Astrocyte of the cerebellum (primary cell): ENCODE results near the gene GPC1.

ENCODE experiments used
- DNase-seq: peaks from one replicate; pipeline ENCODE4 v3.0.0-alpha.2; 2011; ENCODE audit warnings: low read depth
- H3K4me3 ChIP-seq: 2 replicates; pipeline ENCODE4 v1.5.1; 2011; ENCODE audit warnings: mild to moderate bottlenecking, low read depth, low read length, moderate library complexity
- in situ Hi-C: cut with HindIII; loops from 2 replicates; pipeline ENCODE4 v1.10.0; 2017; ENCODE audit warnings: low sequenced_read_pairs
- TF ChIP-seq, protein P1 (sequence below): IDR thresholded peaks from 2 replicates; pipeline ENCODE4 v1.5.1; 2012; ENCODE audit warnings: low read length, low read depth, moderate library complexity, mild to moderate bottlenecking; ENCODE audit errors: missing control alignments

GPC1 gene

DNA sequence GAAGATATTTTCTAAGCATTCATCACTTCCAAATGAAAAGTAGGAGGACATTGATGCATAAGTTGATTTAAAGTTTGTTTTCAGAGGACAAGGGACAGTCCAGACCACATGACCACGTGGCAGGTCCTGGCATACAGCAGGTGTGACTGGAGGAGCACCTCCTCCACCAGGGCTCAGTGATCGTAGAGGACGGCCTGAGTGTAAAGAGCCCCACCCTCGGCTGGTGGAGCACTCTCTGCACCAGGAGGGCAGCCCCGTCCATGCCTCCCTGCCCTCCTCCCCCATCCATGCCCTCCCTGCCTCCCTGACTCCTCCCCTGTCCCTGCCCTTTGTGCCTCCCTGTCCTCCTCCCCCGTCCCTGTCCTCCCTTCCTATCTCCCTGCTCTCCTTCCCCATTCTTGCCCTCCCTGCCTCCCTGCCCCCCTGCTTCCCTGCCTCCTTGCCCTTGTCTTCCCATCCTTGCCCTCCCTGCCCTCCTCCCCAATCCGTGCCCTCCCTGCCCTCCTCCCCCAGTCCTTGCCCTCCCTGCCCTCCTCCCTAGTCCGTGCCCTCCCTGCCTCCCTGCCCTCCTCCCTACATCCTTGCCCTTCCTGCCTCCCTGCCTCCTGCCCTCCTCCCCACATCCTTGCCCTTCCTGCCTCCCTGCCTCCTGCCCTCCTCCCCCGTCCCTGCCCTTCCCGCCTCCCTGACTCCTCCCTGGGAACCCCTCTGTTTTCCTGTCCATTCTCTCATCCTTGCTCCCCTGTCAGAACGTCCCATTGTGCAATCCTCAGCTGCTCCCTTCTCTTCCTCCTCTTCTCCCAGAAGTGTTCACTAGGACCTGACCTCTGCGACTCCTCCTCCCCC lies 74.4 kb downstream of the GPC1 start:
- TF ChIP-seq, protein P1, sequence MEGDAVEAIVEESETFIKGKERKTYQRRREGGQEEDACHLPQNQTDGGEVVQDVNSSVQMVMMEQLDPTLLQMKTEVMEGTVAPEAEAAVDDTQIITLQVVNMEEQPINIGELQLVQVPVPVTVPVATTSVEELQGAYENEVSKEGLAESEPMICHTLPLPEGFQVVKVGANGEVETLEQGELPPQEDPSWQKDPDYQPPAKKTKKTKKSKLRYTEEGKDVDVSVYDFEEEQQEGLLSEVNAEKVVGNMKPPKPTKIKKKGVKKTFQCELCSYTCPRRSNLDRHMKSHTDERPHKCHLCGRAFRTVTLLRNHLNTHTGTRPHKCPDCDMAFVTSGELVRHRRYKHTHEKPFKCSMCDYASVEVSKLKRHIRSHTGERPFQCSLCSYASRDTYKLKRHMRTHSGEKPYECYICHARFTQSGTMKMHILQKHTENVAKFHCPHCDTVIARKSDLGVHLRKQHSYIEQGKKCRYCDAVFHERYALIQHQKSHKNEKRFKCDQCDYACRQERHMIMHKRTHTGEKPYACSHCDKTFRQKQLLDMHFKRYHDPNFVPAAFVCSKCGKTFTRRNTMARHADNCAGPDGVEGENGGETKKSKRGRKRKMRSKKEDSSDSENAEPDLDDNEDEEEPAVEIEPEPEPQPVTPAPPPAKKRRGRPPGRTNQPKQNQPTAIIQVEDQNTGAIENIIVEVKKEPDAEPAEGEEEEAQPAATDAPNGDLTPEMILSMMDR = no peak
- no peak overlapping the region for H3K4me3 ChIP-seq
- in situ Hi-C loops = no loop called here
- DNase-seq = no peak

DNA sequence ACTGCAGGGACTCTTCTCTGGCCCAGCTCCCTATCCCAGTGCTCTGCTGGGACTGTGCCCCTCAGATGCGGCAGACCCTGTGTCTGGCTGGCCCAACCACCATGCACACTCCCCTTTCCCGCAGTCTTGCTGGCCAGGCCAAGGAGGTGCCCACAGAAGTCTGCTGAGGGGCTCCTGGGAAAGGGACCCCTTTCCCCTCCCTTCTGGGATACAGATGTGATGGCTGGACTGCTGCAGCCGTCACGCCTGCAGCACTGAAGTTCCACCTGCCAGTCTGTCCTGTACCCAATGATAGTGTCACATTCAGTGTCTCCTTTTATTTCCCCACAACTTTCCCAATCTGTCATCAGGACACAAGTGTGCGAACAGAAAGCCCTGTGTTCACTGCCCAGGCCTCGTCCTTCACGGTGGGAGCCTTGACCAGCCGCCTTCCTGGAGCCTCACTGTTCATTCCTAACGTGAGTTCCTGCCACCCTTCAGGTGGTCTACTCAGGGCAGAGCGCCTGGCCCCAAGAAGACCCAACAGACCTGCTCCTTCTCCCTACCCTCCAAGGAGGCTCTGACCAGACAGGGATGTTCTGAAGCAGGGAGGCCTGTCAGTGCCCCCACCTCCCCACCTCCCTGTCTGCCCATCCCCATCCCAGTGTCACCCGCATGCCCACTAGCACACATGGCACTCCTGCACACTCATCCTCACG lies 75.2 kb downstream of the GPC1 start:
- DNase-seq = no peak
- no peak overlapping the region for H3K4me3 ChIP-seq
- in situ Hi-C loops = no loop called here
- TF ChIP-seq, protein P1 = no peak

DNA sequence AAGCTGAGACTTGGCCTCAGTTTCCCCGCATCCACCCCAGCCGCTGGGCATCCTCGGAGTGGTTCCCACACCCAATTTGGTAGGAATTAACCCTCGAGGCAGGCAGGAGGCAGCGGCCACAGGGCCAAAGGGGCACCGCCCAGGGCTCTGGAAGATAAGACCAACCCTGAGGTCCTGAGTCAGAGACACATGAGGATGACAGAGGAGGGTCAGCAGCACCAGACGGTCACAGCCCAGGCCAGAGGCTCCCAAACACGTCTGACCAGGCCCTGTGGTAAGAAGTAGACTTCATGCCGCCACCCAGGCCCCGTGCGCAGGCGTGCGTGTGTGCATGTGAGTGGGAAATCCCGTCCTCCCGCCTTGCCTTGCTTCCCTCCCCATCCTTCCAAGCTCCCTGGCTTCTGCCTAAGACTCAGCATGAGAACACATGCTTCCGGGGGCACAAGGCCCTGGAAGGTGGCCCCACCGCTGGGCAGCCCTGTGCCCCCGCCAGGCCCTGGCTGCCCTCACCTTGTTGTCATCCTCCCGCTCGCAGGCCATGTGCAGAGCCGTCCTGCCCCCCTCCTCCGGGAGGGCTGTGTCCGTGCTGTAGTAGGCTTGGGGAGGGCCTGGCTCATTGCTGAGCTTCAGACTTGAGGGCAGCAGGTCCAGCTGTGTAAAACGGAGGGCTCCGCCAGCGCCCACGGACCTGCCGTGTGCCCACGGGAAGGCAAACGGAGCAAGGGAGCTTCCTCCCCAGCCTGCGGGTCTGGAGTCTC lies 76.1 kb downstream of the GPC1 start:
- no peak for DNase-seq
- TF ChIP-seq, protein P1 = no peak
- in situ Hi-C loops = no loop called here
- no peak overlapping the region for H3K4me3 ChIP-seq

DNA sequence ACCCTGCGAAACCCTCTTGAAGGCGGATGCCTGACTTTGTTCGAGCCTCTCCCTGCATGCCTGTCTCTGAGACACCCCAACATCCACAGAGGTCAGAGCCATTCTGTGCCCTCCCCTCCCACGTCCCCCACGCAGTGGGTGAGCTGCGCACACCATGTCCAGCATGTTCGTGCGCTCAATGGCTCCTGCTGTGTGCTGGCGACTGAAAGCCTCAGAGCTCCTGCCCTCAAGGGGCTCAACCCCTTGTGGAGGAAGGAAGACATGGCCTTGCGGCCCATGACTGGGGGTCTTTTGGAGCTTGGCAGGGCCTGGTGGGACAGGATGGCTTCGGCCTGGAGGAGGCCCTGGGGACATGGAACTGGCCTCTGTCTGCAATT lies 76.6 kb downstream of the GPC1 start:
- DNase-seq = no peak
- TF ChIP-seq, protein P1 = no peak
- in situ Hi-C loops = no loop called here
- no peak overlapping the region for H3K4me3 ChIP-seq

DNA sequence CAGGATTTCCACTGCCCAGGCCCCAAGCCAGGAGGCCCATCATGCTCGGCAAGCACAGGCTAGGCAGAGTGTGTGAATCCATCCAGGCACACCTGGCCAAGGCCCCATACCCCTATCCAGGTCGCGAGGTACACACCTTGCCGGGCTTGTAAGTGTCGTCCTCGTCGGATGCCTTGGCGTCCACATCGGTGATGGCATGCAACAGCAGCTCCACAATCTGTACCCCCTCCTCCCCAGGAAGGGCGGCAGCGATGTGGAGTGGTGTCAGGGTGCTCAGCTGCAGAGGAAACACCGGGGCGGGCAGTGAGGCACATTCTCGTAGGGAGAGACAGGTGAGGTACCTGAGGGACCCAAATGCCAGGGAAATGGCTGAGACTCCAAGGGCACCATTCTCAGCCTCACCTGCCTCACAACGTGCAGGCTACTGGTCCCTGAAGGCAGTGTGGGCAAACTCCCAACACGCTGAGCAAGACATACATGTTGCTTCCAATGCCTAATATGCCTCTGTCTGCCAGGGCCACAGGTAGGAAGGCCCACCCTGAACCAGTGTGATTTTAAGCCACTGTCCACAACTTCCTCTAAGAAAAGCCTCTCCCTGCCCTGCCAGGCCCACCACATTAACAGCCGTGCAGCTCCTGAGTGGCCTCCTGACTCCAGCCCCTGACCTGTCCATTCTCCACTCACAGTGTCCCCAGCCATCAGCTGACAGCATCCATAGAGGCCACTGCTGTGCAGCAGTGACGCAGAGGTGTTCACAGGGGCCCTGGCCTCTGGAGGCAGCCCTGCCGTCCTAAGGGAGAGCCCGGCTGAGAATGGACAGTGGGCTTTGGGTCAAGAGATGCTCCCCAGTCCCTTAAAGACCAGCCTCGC lies 77.4 kb downstream of the GPC1 start:
- TF ChIP-seq, protein P1 = no peak
- no peak for DNase-seq
- no peak overlapping the region for H3K4me3 ChIP-seq
- in situ Hi-C loops = no loop called here
